Kidney tubule cell (primary cell): Measurements from ENCODE around the gene CCDC43.
"Not testable (repeated sequence)": the region's sequence is repeated elsewhere in the genome, so short reads cannot be mapped to it uniquely, and the experiment has no call there.

ENCODE experiments used
- DNase-seq: peaks from one replicate; pipeline ENCODE4 v3.0.0-alpha.2; 2018; ENCODE audit warnings: low spot score

The CCDC43 gene

DNA sequence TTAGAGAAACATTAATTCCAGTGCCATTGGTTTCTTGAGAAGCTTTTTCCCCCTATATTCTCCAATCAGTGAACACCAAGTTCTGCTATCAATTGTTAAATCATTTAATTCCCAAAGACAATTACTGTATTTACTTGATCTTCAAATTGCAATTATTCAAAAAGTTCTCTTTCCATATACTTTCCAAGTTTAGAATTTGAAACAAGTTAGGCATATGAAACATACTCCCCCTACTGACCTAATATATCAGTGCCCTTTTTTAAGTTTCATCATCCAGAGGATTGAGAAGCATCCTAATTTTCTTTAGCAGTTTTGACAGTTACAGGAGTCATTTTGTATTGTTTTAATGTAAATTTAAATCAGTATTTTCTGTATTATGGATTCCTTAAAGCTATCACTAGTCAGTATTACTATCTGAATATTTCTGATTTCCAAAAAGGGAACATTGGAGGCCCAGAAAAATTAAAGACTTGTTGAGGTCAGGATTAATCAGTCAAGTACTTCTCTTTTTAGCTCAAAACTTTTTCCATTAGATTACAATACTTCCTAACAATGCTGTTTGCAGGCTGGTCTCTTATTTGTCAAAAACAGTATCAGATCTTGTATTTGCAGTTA, 17.0 kb downstream of the CCDC43 start:
- peak; percentile 12 for DNase-seq

DNA sequence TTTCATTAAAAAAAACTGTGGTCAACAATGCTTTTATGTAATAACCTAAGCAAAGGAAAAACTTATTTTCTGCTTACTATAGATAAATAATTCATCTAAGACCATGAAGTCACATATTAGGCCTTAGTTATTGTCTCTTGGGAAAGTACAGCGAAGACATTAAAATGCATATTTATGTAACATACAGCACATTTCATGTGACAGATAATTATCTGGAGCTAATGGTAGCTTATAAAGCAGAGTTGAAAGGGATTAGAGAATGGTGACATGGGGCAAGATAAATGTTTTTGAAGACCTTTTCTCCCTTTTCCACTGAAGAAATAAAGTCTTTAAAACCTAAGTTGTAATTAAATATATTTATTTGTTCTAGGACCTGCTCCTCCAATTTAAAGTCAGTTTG, 23.6 kb downstream of the CCDC43 start:
- no peak for DNase-seq

DNA sequence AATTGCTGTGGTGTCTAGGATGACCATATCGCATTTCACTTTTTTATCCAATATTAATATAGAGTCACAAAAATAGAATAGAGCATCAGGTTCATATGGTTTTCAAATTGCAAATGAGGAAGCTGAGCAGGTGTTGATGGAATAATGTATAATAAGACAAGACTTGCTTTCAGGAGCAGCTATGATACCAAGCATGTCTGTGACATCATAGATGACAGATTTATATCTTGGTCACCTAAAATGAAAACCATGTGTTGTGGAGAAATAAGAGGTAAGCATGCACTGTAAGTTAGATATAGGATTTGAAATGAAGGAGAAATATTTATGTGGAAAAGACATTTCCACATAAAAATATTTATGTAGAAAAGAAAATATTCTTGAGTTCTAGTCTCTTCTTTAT, 24.7 kb downstream of the CCDC43 start:
- DNase-seq: no peak

DNA sequence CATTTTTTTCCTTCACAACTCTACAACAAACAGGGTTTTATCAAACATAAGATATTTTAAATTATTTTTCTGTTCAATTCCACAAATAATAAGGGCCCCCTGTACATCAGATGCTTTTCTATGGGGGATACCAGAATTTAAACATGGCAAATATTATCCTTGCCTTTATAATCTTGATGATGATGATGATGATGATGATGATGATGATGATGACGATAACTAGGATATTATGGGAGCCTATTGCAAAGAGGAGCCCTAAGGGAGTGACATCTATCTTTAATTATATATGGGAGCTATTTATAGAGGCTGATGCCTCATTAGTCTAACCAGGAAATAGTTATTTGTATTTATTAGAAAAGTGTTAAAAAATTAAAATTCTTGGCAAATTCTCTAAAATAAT, 26.5 kb downstream of the CCDC43 start:
- no peak for DNase-seq

DNA sequence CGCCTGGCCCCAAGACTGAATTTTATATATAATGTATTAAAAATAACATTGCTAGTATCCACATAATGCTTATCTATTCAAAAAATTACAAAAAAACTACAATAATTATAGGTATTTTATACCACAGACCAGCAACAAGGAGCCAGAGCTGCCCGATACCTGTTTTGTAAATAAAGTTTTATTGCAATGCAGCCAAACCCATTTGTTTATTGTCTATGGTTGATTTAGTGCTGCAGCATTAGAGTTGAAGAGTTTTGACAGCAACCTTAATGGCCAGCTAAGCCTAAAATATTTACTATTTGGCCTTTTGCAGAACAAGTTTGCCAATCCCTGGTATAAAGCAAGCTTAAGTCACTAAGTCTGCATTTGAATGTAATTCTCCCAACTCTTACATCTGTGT, 27.7 kb downstream of the CCDC43 start:
- no peak for DNase-seq

DNA sequence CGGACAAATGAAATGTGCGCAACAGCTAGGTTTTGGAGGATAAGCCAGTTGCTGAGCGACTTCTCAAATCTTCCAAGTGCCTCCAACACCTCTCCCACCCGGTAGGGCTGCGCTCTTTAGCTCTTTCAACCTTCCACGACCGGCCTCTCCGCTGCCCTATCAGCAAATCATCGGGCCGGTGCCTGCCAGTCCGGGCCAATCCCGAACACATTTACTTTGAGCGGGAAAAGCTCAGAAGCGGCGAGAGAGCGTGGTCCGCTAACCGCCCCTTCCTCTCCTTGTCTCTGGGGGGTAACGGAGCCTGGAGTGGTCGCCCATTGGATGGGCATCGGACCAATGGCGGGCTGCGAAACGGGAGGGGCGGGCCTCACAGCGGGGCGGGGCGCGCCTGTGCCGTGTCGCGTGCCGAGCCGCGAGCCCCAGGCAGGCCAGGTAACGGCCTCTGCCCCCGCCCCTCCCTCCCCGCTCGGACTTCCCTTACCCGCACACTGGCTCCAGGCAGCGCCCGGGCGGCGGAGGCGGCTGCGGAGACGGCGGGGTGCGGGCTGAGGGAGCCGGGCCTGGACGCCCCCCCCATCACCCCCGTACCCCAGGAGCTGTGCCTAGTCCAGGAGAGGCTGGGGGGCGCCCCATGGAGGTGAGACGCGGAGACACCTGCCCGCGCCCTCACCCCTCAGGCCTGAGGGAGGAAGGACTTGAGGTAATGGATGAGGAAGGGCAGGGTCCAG, 33.4 kb downstream of the CCDC43 start, which contains the start of gene MEIOC:
Gene MEIOC (plus strand): TSS at position 486 of the 728 bp plus-strand sequence. CDS start 146 bp downstream, at position 632.
- DNase-seq: peak; percentile 22

DNA sequence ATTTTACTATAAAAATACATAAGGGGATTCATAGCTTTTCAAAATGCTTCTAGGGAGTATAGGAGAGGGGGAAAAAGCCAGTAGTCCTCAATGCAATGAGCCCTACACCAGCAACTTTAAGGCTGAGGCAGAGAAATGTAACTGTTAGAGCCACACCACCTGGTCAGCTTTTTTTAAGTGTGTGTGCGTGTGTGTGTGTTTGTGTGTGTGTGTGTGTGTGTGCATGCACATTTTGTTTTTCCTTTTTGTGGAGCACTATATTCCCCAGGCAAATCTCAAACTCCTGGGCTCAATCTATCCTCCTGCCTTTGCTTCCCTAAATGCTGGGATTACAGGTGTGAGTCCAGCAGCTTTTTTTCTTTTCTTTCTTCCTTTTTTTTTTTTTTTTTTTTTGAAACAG, 35.6 kb downstream of the CCDC43 start:
- no peak for DNase-seq

DNA sequence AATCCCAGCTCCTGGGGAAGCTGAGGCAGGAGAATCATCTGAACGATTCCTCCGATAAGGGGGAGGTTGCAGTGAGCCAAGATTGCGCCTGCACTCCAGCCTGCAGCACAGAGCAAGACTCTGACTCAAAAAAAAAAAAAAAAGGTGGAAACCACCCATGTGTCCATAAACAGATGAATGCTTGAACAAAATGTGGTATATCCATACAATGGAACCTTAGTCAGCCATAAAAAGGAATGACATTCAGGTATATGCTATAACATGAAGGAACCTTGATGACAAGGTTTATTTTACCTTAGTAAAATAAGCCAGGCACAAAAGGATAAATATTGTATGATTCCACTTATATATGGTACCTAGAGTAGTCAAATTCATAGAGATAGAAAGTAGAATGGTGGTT, 36.2 kb downstream of the CCDC43 start:
- DNase-seq: no peak

DNA sequence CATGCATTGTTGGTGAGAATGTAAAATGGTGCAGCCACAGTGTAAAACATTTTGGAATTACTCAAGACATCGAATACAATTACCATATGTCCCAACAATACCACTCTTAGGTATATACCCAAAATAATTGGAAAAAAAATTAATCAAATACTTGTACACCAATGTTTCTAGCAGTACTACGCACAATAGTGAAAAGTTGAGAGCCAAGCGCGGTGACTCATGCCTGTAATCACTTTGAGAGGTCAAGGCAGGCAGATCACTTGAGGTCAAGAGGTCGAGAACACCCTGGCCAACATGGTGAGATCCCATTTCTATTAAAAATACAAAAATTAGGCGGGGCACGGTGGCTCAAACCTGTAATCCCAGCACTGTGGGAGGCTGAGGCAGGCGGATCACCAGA, 36.8 kb downstream of the CCDC43 start:
- no peak for DNase-seq

DNA sequence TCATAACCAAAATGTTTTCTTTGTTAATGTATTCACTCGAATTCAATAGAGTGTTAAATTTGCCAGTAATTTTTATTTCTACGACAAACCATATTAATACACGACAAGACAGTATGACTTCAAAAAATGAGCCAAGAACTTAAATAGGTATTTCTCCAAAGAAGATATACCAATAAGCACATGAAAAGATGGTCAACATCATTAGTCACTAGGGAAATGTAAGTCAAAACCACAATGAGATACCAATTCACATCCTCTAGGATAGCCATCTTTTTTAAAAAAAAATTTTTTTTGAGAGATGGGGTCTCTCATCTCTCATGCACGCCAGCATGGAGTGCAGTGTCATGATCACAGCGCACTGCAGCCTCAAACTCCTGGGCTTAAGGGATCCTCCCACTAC, 38.3 kb downstream of the CCDC43 start:
- DNase-seq: no peak

DNA sequence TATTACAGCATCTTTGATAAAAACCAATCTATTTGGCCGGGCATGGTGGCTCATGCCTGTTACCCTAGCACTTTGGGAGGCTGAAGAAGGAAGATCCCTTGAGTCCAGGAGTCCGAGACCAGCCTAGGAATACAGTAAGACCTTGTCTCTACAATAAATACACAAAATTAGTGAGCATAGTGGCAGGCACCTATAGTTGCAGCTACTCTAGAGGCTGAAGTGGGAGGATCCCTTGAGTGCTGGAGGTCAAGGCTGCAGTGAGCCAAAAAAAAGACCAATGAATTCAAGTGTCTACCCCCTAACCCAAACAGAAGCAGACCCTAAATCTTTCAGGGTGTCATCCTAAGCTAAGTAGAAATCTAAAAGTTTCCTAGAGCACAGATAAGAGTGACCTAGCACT, 40.6 kb downstream of the CCDC43 start:
- no peak for DNase-seq

DNA sequence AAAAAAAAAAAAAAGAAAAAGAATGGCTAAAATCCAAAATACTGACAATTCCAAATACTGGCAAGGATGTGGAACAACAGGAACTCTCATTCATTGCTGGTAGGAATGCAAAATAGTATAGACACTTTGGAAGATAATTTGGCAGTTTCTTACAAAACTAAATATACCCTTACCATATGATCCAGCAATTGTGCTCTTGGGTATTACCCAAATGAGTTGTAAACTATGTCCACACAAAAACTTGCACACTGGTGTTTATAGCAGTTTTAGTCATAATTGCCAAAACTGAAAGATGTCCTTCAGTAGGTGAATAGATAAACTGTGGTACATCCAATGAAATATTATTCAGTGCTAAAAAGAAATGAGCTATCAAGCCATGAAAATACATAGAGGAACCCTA, 41.8 kb downstream of the CCDC43 start:
- no peak for DNase-seq

DNA sequence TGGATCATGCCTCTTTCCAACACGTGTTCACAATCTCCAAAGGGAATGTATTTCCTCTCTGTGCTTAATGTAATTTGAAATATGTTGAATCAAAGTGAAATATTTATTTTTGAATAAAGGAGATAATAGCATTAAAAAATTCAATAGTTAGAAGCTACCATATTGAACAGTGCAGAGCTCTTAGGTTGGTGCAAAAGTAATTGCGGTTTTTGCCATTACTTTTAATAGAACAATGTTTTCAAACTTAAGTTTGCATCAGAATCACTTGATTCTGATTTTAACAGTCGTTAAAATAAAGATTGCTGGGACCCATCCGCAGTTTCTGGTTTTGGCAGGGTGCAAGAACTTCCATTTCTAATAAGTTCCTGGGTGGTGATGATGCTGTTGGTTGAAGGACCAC, 43.3 kb downstream of the CCDC43 start:
- DNase-seq: no peak

DNA sequence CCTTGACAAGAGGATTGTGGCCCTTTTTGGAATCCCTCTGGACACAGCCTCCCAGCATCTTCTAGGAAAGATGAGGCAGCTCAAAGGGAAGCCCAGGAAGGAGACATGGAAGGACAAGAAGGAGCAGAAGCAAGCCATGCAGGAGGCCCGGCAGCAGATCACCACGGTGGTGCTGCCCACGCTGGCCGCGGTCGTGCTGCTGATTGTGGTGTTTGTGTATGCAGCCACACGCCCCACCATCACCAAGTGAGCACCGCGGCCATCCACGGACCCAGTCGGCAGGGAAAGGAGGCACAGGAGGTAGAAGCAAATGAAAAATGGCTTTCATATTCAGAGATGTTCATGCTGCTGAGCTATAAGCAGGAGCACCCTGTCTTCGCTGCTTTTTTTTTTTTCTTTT, 44.2 kb downstream of the CCDC43 start:
- no peak for DNase-seq

DNA sequence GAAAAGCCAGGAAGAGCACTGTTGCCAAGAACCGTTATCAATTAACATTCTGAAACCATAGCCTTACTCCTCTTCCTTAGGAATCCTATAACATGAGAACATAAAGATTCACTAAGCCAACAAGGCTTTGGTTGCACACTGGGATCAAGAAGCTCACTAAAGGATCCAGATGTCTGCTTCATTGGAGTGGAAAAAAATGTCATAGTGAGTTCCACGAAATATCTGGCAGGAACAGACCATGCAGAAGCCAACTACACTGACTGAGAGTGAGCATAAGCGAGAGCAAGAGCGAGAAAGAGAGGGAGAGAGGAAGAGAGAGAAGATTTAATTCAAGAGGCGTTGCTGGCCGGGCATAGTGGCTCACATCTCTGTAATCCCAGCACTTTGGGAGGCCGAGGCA, 46.7 kb downstream of the CCDC43 start:
- no peak for DNase-seq

DNA sequence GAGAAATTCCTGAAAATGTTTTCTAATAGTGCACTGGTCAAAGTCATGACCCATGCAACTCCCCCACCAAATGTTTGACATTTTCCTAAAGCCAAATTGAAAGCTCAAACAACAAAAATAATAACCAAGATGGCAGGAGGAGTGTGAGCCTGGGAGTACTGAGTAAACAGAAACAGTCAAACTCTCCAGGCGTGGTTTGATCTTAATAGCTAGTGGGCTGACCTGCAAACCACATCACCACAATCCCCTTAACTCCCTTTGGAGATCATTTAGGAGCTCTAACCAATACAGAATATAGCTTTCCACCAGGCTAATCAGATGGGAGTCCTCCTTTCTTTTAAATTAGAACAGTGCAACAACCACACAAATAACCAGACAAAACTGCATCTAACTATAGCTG, 52.5 kb downstream of the CCDC43 start:
- no peak for DNase-seq

DNA sequence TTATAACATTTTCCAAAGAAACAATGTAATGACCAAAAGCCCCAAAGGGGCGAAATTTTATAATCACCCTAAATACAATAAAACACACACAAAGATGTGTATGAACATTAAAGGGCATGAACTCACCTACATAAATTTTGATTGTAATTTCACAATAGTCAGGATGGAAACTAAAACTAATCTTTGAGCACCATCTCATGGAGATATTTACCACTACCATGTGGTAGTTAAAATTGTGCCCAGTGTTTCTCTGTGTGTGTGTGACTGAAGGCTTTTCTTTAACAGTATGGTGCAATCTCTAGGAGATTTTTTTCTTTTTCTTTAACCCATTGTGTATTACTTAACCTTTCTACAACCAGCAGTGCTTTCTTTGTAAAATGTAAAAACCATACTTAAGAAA, 53.0 kb downstream of the CCDC43 start:
- DNase-seq: peak; percentile 28

DNA sequence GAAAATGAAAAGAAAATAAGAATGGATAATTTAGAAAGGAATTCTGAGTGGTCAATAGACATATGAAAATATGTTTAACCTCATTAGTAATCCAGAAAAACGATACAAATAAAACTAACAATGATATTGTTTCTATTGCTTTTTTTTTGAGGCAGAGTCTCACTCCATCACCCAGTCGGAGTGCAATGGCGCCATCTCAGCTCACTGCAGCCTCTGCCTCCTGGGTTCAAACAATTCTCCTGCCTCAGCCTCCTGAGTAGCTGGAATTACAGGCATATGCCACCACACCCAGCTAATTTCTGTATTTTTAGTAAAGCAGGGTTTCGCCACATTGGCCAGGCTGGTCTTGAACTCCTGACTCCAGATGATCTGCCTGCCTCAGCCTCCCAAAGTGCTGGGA, 55.2 kb downstream of the CCDC43 start:
- DNase-seq: not testable (repeated sequence)

DNA sequence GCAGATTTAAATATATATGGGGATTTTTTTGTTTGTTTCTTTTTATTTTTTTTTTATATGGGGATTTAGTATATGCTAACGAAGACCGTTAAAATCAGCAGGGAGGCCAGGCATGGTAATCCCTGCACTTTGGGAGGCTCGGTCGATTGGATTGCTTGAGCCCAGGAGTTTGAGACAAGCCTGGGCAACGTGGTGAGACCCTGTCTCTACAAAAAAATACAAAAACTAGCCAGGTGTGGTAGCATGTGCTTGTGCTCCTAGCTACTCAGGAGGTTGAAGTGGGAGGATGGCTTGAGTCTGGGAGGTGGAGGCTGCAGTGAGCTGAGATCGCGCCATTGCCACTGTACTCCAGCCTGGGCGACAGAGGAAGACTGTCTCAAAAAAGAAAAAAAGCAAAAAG, 55.6 kb downstream of the CCDC43 start:
- no peak for DNase-seq

DNA sequence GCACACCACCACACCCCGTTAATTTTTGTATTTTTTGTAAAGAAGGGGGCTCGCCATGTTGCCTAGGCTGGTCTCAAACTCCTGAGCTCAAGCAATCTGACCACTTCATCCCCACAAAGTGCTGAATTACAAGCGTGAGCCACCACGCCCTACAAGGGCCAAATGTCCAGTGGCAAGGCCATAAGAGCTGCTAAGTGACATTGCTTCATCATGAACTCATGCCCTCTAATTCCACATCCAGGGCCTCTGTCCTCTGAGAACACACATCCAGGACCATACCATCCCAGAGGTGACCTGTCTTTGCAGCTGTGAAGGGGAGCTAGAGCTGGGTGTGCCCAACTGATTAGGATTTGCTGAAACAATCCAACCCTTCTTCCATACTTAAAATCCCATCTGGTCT, 58.9 kb downstream of the CCDC43 start:
- no peak for DNase-seq

DNA sequence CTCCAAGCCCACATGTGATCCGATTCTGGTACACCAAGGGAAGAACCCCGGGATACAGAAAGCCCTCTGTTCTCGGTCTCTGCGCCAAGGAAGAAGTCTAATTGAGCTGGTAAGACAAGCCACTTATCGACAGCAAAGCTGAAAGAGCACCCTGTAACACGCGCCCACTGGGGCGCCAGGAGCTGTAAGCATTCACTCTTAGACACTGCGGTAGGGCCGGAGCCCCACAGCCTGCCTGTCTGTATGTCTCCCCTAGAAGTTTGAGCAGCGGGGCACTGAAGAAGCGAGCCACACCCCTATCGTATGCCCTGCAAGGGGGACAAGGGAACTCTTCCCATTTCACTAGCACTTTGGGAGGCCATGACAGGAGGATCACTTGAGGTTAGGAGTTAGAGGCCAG, 60.3 kb downstream of the CCDC43 start:
- no peak for DNase-seq

DNA sequence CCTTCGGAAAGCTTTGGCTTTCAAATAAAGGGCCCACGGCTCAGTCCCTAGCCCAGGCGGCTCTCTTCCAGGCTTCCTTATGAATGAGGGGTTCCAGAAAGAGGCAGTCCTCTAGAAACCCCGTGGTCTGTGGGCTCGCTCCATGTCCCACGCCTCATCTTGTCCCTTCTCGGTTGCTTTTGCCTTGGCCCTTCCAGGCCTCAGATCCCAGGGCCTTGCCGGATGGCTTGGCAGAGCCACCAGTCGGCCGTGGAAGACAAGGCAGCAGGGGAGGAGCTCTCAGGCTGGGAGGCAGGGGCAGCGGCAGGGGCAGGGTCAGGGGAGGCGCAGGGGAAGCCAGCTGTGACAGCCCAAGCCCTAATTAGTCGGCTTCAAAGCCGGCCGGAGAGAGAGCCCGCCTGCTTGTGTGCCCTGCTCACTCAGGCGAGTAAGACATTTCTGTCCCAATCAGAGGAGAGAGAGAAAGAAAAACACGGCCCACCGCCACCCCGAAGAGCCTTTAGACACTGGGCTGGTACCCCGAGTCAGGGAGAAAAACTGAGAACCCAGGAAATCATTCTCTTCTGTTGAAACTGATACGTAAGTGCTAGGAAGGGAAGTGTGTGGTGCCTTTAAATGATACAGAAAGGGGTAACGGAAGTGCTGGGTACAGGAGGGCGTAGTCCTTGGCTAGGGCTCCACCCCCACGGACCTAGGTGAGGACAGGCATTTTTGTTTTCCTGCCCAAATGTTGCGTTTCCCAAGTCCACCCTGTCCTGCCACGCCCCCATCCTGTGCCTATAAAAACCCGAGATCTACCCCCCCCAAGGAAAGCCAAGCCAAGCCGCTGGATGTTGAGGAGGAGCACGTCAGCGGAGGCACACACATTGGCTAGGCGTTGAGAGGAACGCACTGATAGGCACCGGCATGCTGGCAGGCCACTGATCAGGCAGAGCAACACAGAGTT, 61.1 kb downstream of the CCDC43 start:
- DNase-seq: peak; percentile 90
